Measurements from ENCODE around the gene ITPRIP. TPM values are rescaled to one million over a fixed set of nuclear protein-coding genes. Genes with fewer than 3 reads are reported as not detected.
A peak's percentile ranks its signal among the peaks of the same experiment; 100 is the strongest.

ITPRIP gene
- total RNA-seq, 2 donors from 2014 or later = 9.1 to 11.0 TPM

GRCh38 chr10:104380336-104380735, 42.1 kb upstream of the ITPRIP start:
- H3K4me3 Mint-ChIP-seq = no peak overlapping the region
- H3K4me1 Mint-ChIP-seq = peaks cover 16% of the 10 kb centered on the region
- H3K4me1 ChIP-seq (ENCODE audit: control insufficient read depth, insufficient read depth, low read length) = peaks cover 4% of the 10 kb centered on the region
- H3K27me3 ChIP-seq (ENCODE audit: control insufficient read depth, insufficient read depth, low read length, poor library complexity, severe bottlenecking) = no peaks in the 10 kb centered on the region
- no peaks in the 10 kb centered on the region for H3K9me3 Mint-ChIP-seq
- no peak overlapping the region for H3K9ac ChIP-seq (ENCODE audit: extremely low read depth, low read length, poor library complexity, severe bottlenecking)
- peaks cover 65% of the 10 kb centered on the region for H3K27me3 Mint-ChIP-seq (ENCODE audit: insufficient read depth)
- no peak overlapping the region for H3K4me3 ChIP-seq (ENCODE audit: low read length)
- no peaks in the 10 kb centered on the region for H3K9me3 ChIP-seq (ENCODE audit: control insufficient read depth, low read length)
- 92 to 100% methylated on average over 2 to 4 of the region's 4 CpGs for WGBS, 2 experiments (ENCODE audit: insufficient coverage in 1 of 2, insufficient read length in 1 of 2)
- no peak for DNase-seq
- no peaks in the 10 kb centered on the region for H3K36me3 ChIP-seq (ENCODE audit: control insufficient read depth, insufficient read depth, low read length)
- H3K27ac Mint-ChIP-seq = no peak overlapping the region
- H3K36me3 Mint-ChIP-seq (ENCODE audit: low read depth) = no peaks in the 10 kb centered on the region
- TF ChIP-seq, protein P1, sequence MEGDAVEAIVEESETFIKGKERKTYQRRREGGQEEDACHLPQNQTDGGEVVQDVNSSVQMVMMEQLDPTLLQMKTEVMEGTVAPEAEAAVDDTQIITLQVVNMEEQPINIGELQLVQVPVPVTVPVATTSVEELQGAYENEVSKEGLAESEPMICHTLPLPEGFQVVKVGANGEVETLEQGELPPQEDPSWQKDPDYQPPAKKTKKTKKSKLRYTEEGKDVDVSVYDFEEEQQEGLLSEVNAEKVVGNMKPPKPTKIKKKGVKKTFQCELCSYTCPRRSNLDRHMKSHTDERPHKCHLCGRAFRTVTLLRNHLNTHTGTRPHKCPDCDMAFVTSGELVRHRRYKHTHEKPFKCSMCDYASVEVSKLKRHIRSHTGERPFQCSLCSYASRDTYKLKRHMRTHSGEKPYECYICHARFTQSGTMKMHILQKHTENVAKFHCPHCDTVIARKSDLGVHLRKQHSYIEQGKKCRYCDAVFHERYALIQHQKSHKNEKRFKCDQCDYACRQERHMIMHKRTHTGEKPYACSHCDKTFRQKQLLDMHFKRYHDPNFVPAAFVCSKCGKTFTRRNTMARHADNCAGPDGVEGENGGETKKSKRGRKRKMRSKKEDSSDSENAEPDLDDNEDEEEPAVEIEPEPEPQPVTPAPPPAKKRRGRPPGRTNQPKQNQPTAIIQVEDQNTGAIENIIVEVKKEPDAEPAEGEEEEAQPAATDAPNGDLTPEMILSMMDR (conservative IDR thresholded peaks at IDR 0.05) = no peak
- H3K27ac ChIP-seq (ENCODE audit: low read depth, low read length) = no peak overlapping the region

DNA sequence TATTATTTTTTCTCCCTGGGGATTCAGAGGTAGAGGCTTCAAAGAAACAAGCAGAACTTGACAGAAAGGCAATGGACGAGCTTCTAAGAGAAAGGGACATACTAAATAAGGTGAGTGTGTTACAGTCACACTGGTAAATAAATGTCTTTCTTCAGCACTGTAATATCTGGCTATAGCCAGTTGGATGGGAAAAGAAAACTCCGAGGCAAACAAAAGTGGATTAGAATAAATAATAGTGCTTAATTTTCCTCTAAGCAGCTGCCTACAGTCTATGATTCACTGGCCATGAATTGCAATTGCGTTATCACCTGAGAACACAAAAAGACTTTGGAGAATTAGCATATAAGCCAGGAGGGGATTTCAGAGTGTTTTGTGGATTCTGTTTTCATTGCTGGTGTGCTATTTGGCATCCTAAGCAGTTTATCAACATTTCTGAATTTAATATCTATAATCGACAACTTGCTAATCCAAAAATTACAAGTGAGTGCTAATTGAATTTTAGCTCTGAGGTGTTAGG, 38.6 kb upstream of the ITPRIP start:
- Histone ChIP-seq H3K9me3 (ENCODE audit: control insufficient read depth, low read length) (peaks cover 5% of the 10 kb centered on the region), H3K4me3 (ENCODE audit: low read length) (no peak overlapping the region), H3K9ac (ENCODE audit: extremely low read depth, low read length, poor library complexity, severe bottlenecking) (no peak overlapping the region), H3K27me3 (ENCODE audit: control insufficient read depth, insufficient read depth, low read length, poor library complexity, severe bottlenecking) (no peaks in the 10 kb centered on the region), H3K36me3 (ENCODE audit: control insufficient read depth, insufficient read depth, low read length) (no peaks in the 10 kb centered on the region), H3K4me1 (ENCODE audit: control insufficient read depth, insufficient read depth, low read length) (peaks cover 4% of the 10 kb centered on the region), H3K27ac (ENCODE audit: low read depth, low read length) (no peak overlapping the region)
- DNase-seq = no peak
- Mint-ChIP-seq H3K27me3 (ENCODE audit: insufficient read depth) (peaks cover 69% of the 10 kb centered on the region), H3K36me3 (ENCODE audit: low read depth) (no peaks in the 10 kb centered on the region), H3K9me3 (peaks cover 7% of the 10 kb centered on the region), H3K27ac (peak overlapping the region; percentile 66), H3K4me1 (peaks cover 16% of the 10 kb centered on the region), H3K4me3 (no peak overlapping the region)
- 77 to 80% methylated on average over 1 to 4 of the region's 4 CpGs for WGBS, 2 experiments (ENCODE audit: insufficient coverage in 1 of 2, insufficient read length in 1 of 2)
- TF ChIP-seq, protein P1 (conservative IDR thresholded peaks at IDR 0.05) = no peak

DNA sequence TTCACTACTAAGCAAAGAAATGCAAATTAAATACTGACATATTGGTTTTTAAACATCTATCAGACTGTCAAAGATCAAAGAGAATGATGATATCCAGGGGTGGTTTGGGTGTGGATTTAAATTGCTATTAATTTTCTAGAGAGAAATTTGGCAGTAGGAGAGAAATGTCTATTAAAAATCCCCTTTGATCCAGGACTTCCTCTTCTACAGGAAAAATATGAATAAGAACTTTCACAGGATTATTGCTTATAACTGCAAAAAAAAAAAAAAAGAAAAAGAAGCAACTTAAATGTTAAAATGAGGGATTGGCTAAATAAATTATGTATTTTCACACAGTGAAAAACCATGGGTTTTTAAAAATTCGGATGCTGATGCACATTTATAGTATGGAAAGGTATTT, 36.3 kb upstream of the ITPRIP start:
- Mint-ChIP-seq H3K4me1 (peaks cover 16% of the 10 kb centered on the region), H3K27ac (no peak overlapping the region), H3K36me3 (ENCODE audit: low read depth) (no peaks in the 10 kb centered on the region), H3K27me3 (ENCODE audit: insufficient read depth) (peaks cover 47% of the 10 kb centered on the region), H3K9me3 (peaks cover 15% of the 10 kb centered on the region), H3K4me3 (no peak overlapping the region)
- 82% methylated on average over 1 of the region's 1 CpG; no CpG with 5 or more reads in 1 of the 2 experiments for whole genome bisulfite sequencing, 2 experiments (ENCODE audit: insufficient coverage in 1 of 2, insufficient read length in 1 of 2)
- no peak overlapping the region for H3K9ac ChIP-seq (ENCODE audit: extremely low read depth, low read length, poor library complexity, severe bottlenecking)
- TF ChIP-seq, protein P1 (conservative IDR thresholded peaks at IDR 0.05) = no peak
- peaks cover 5% of the 10 kb centered on the region for H3K9me3 ChIP-seq (ENCODE audit: control insufficient read depth, low read length)
- peaks cover 4% of the 10 kb centered on the region for H3K4me1 ChIP-seq (ENCODE audit: control insufficient read depth, insufficient read depth, low read length)
- H3K27me3 ChIP-seq (ENCODE audit: control insufficient read depth, insufficient read depth, low read length, poor library complexity, severe bottlenecking) = no peaks in the 10 kb centered on the region
- H3K4me3 ChIP-seq (ENCODE audit: low read length) = no peak overlapping the region
- no peak for DNase-seq
- H3K36me3 ChIP-seq (ENCODE audit: control insufficient read depth, insufficient read depth, low read length) = no peaks in the 10 kb centered on the region
- H3K27ac ChIP-seq (ENCODE audit: low read depth, low read length) = no peak overlapping the region
